Measurements from ENCODE around the gene KRT6C.

Gene KRT6C

DNA sequence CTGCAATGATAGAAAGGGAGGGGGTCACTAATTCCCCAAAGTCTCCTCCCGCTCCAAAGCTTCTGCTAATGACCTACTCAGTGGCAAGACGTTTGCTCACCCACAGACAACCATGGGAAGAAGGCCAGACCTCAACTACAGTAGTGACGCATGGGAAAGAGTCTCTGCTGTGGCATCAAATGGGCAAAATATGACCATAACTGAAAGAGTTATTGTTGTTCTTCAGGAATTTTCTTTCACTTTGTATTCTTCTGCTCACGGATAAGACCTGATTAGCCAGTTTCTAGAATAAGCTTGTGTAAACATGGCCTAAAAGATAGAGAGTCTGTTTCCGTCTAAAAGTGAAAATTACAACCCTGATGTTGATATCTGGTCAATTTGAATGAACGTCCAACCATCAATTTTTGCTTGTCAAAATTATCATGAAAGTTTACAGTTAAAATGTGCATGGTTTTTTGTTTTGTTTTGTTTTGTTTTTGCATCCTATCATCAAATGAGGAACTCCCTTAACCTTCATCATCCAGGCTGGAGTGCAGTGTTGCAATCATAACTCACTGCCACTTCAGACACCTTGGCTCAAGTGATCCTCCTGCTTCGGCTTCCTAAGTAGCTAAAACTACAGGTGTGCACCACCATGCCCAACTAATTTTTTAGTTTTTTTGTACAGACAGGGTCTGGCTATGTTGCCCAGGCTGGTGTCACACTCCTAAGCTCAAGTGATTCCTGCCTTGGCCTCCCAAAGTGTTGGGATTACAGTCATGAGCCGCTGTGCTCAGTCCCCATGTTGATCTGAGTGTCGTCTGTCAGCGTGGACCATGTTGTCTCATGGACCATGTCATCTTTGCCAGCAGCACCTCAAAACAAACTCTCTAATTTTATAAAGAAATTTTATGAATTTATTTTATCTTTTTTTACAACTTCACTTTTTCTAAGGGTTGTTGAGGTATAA is 28.7 kb downstream of the KRT6C start:
- DNase-seq (ENCODE audit: extremely low read depth, low read depth) = no peak
- no peak for TF ChIP-seq CTCF (IDR thresholded peaks at IDR 0.05; ENCODE audit: low read depth, low read length, missing control alignments)
- H3K4me3 ChIP-seq (replicated peaks; ENCODE audit: low read depth, low read length) = no peak overlapping the region

DNA sequence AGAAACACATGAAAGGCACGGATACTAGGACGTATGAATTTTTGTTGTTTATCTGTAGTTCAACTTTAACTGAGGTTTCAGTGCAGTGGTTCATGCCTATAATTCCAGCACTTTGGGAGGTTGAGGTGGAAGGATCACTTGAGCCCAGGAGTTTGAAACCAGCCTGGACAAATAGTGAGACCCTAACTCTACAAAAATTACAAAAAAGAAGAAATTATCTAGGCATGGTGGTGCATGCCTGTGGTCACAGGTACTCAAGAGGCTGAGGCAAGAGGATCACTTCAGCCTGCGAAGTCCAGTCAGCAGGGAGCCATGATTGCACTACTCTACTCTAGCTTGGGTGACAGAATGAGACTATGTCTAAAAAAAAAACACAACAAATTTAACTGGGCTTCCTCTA is 29.6 kb downstream of the KRT6C start:
- no peak overlapping the region for H3K4me3 ChIP-seq (replicated peaks; ENCODE audit: low read depth, low read length)
- no peak for TF ChIP-seq CTCF (IDR thresholded peaks at IDR 0.05; ENCODE audit: low read depth, low read length, missing control alignments)
- no peak for DNase-seq (ENCODE audit: extremely low read depth, low read depth)

DNA sequence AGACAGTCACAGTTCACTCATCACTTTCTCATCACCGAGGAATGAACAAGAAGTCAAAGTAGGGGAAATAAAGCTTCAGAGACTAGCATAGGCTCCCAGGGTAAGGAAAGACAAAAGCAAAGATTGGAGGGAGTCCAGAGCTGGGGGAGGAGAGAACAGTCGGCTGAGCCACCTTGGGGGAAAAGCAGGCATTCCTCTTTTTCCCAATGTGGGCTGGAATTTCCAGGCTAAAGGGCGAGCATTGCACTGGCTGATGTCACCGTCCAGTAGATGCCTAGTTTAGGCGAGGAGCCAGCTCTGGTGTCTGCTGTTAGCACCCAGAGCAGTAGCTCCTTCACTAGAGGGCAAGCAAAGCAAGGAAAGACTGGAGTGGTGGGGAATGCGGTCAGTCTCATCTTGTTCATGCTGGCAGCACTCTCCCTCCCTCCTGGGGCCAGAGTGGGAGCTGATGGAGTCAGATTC is 31.0 kb downstream of the KRT6C start:
- TF ChIP-seq CTCF (IDR thresholded peaks at IDR 0.05; ENCODE audit: low read depth, low read length, missing control alignments) = no peak
- H3K4me3 ChIP-seq (replicated peaks; ENCODE audit: low read depth, low read length) = no peak overlapping the region
- DNase-seq (ENCODE audit: extremely low read depth, low read depth) = peak; percentile 15

DNA sequence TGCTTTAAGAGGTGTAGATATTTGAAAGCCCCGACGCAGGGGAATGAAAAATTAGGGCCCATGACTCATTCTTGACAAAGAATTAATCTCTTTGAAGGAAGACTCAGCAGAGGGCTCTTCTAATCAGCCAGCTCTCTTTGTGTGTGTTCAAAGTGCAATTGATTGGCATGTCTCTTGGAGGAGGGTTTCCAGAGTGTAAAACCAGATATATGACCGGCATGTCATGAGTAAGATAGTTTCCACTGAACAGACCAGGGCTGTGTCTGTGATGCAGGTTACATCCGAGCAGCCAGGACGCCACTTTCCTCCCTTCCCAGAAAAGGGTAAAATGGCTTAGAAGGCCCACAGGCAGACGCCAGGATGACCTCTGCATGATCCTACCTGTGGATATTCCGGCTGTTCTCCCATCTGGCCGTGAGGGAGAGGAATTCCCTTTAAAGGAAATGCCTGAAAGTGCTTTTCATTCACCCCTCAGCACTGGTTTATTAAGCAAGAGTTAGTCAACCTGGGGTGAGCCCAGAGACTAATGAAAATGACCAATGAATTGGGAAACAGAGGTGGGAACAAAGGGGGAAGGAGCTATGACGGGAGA is 32.2 kb downstream of the KRT6C start:
- no peak for DNase-seq (ENCODE audit: extremely low read depth, low read depth)
- H3K4me3 ChIP-seq (replicated peaks; ENCODE audit: low read depth, low read length) = no peak overlapping the region
- no peak for TF ChIP-seq CTCF (IDR thresholded peaks at IDR 0.05; ENCODE audit: low read depth, low read length, missing control alignments)

- TF ChIP-seq CTCF (IDR thresholded peaks at IDR 0.05; ENCODE audit: low read depth, low read length, missing control alignments) = no peak
- no peak for DNase-seq (ENCODE audit: extremely low read depth, low read depth)
Measured at GRCh38 chr12:52440821-52441319, 32.7 kb downstream of the KRT6C start.

DNA sequence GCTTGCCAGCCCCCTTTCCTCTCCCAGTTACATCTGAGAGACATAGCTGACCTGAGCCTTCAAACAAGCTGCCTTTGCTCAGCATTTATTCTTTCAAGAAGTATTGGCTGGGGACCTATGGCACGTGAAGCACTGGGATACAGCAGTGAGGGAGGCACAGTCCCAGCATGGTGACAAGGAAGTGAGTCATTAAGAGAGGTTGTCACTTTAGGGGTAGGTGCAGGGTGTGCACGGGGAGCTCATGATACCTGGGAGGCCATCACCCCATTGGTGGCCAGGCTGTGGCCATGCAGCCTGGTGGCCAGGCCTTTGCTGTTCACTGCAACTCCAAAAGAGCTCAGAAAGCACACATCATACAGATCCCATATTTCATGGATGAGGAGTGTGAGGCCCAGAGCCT is 33.8 kb downstream of the KRT6C start:
- H3K4me3 ChIP-seq (replicated peaks; ENCODE audit: low read depth, low read length) = no peak overlapping the region
- DNase-seq (ENCODE audit: extremely low read depth, low read depth) = no peak
- no peak for TF ChIP-seq CTCF (IDR thresholded peaks at IDR 0.05; ENCODE audit: low read depth, low read length, missing control alignments)

More at GRCh38 chr12:52440821-52441319, 32.7 kb downstream of the KRT6C start:
- no peak overlapping the region for H3K4me3 ChIP-seq (replicated peaks; ENCODE audit: low read depth, low read length)
